HG02623 (cell line): ENCODE results near the gene PRSS38.

Experiments
- ATAC-seq: cut with Tn5 transposase; IDR thresholded peaks from one replicate; pipeline ENCODE4 v1.9.1; 2021; ENCODE audit warnings: moderate library complexity; ENCODE audit not compliant: unreplicated experiment

PRSS38 gene

GRCh38 chr1:227884370-227885134, 69.1 kb downstream of the PRSS38 start:
- no peak for ATAC-seq

DNA sequence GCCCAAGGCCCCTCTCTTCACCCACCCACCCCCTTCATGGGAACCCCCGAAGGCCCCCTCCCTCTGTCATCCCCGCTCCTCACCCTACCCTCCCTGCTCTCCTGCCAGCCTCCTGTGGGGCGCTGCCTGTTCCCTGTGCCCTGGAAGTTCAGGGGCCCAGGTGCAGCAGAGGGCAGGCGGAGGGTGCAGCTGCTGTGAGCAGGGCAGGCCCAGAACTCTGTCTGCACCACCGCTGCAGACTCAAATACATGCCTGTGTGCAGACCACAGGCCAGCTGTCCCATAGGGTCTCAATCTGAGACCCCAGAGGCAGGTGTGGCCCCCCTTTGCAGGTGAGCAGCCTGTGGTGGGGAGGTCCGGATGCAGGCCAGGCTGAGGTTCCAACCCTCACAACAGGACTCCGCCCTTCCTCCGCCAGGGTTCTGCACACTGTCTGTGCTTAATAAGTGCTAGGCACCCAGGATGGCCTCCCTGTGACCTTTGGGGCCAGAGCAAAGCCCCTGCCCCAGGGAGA, 69.7 kb downstream of the PRSS38 start:
- ATAC-seq: no peak

DNA sequence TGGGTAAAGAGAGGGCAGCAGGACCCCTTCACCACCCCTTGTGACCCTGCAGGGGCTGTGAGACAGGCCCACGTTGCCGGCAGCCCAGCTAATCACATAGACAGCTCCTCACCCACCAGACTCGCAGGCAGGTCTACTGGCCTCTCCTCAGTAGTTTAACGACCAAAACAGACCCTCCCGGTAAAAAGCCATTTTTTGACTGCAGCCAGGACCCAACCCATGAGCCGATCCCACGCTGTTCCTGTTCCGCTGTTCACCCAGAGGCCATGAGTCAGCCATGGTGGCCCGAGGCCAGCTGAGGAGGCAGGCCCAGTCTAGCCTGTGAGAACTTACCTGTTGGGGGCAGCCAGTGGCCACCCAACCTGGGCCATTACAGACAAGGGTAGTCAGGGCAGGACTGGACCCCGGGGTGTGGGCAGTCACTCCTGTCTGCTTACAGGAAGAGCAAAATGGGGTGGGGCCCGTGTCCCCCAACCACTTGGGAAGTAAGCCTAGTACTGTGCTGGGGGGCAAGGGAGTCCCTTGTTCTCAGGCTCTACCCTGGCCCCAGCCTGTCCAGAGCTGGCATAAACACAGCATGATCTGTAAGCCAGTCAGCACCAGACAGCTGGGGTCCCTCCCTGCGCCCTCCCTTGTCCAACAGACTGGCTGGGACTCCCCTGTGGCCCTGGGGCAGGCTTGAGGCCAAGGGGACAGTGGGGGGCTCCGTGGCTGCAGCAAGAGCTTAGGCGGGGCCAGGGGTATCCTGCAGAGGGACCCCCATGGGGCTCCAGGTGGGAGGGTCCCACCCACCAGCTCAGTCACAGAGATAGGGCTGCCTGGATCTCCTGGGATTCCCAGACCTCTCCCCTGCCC, 70.4 kb downstream of the PRSS38 start:
- no peak for ATAC-seq

DNA sequence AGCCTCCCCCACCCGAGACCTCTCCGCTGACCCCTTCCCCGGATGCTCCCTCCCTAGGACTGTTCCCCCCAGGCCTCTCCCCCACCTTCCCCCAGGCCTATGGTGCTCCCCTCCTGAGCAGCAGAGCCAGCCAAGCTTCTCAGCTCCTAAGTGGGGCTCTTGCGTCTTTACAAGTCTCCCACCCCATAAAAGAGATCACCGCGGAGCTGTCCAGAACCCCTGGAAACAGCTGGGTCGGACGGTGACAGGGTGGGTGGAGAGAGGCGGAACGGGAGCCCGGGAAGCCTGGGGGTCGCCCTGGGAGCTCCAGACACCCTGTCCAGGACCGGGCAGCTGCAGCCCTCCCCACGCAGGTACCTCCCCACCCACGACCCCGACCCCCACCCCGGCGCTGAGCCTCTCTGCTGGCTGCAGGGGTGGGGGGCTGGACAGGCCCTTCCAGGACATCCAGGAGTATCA, 71.1 kb downstream of the PRSS38 start:
- no peak for ATAC-seq

DNA sequence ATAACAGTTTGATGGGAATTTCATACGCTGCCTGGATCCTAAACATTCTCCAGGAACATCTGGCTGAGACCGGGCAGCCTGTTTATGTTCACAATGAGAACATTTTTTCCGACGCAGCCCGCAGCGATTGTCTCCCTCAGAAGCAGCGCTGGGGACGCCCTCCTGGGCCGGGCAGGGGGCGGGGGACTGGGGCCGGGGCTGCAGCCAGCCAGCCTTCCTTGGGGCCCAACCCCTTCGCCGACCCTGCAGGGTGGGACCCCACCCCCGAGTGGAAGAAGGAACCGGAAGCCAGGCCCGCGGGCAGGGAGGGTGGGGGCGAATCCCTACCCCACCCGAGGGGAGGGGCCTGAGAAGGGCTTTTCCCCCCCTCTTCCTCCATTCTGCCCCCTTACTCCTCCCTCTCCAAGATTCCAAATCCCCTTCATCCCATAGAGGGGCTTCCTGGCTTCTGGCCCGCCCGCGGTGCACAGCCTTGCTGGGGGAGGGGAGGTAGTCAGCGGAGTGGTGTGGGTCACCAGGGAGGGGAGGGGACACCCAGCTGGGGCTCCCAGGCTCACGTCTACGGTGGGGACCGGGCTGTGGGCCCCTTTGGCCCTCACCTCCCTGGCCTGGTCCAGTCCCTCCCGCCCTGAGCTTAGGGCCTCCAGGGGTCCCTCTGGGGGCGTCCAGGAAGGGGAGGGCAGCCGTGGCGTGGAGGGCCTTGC, 71.7 kb downstream of the PRSS38 start:
- no peak for ATAC-seq

- ATAC-seq: no peak
These were observed 72.4 kb downstream of the PRSS38 start for GRCh38 chr1:227887697-227888403.

- ATAC-seq: no peak
These were observed 73.0 kb downstream of the PRSS38 start for GRCh38 chr1:227888404-227889046.

GRCh38 chr1:227889047-227889862, 73.8 kb downstream of the PRSS38 start:
- no peak for ATAC-seq

GRCh38 chr1:227889863-227890405, 74.5 kb downstream of the PRSS38 start:
- no peak for ATAC-seq

DNA sequence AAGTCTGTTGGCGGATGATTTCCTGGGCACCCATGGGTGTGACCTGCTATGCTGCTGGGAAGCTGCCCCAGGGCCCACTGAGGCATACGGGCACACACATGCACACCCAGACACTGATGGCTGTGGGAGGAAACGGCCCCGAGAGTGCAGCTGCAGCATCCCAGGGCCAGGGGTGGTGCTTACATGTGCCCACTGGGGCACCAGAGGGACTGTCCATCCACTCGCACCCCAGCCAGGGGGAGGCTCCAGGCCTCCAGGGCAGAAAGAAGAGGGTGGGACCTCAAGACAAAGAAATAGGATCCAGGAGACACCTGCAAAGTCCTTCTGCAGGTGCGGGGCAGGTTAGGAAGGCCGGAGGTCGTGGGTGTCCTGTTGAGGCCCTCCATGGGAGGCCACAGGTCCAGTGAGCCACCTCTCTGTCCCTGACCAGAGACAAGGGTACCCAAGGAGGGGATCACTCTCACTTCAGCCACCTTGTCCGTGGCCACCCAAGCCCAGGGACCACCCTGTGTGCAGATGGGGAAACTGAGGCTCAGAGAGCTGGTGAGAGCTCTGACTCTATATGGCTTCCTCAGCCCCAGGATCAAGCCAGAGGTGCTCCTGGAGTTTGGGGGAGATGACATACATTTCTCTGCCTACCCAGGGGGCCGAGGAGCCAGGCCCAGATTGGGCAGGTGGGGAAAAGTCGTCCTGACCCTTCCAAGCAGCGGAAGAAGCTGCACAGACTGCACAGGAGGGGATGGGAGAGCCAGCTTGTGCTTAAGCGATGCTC, 75.2 kb downstream of the PRSS38 start:
- no peak for ATAC-seq

DNA sequence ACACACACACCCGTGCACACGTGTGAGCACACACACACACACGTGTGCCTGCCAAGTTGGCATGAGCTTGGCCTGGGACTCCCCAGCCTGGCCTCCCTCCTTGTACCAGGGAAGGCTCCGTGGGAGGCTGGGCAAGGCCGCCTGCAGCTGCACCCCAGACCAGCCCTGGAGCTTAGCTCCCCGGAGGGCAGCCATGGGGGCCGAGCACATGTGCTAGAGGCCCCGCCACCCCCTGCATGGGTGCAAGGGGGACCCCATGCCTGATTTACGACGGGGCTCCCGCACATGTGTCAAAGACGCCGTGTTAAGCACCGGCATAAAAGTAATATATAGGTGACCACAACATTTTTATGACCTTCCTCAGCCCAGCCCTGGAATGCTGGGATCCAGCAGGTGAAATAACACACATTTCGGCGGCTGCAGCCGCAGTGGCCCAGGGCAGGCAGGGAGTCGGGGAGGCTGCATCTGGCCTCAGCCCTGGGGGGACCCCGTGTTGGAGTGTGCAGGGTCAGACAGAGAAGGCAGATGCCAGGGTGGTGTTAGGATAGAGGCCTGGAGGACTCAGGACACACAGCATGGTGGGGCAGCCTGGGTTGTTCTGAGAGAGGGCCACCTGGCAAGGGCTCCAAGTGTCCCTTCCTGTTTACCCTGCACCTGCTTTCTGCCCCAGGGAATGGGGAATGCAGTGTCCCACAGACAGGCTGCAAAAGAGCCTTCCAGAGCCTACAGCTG, 75.9 kb downstream of the PRSS38 start:
- no peak for ATAC-seq

DNA sequence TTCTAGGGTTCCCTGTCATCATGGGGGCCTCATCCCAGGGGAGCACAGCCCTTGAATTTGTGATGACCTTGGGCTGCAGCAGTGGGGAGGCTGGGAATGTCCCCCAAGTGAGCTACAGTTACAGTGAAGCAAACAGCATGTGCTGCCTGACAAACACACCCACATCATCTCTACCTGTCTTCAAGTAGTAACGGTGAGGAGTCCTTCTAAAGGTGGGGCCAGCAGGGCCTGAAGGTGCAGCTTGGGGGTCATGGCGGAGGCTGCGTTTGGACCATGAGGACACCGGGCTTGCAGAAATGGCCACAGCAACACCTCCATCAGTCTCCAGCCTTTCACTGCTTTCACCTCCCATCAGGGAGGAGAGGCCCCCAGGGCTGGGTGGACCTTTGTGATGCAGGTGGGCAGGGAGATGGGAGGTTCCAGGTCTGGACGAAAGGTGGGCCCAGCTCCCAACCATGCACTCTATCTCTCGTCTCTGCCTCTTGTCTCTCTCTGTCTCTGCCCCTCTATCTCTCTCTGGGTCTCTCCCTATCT, 76.5 kb downstream of the PRSS38 start:
- no peak for ATAC-seq

GRCh38 chr1:227892489-227893299, 77.2 kb downstream of the PRSS38 start:
- ATAC-seq: no peak

DNA sequence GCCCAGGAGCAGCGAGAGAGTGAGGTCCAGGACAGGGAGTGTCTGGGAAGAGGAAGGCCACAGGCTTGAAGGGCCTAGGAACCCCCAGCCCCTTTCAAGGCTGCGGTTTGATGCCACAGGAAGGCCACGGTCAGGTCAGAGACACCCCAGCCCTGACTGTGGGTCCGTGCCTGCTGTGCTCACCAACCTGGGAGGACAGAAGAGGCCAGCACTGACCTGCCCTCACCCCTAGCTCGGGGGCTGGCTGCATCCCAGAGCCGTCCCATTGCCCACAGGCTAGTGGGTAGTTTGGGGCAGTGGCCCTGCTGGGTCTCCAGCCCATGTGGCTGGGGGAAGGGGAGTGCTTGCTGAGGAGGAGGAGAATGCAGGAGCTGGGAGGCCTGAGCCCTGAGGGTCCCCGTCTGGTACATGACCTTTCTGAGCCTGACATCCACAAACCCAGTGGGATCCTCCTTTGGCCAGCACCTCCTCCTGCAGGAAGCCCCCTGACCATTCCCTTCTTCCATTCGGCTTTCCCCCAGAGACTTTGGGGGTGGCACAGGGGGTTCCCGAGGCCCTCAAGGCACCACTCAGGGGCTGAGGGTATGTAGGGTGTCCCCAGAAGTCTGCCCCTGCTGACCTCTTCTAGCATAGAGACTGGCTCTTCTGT, 77.9 kb downstream of the PRSS38 start:
- ATAC-seq: no peak

GRCh38 chr1:227893949-227894721, 78.7 kb downstream of the PRSS38 start:
- ATAC-seq: no peak
